Measurements from ENCODE around the gene SNX2.

GRCh38 chr5:122788371-122788770 is 13.5 kb downstream of the SNX2 start:
- TF ChIP-seq CTCF (IDR thresholded peaks at IDR 0.05; ENCODE audit: low read depth, low read length, missing input control), result no peak
- TF ChIP-seq SP1 (IDR thresholded peaks at IDR 0.05), result no peak
- TF ChIP-seq REST (IDR thresholded peaks at IDR 0.05), result no peak
- no peak for TF ChIP-seq YY1 (IDR thresholded peaks at IDR 0.05)
- TF ChIP-seq MAX (IDR thresholded peaks at IDR 0.05), result no peak
- TF ChIP-seq RAD21 (IDR thresholded peaks at IDR 0.05), result no peak
- TF ChIP-seq JUND (IDR thresholded peaks at IDR 0.05), result no peak
- no peak for TF ChIP-seq TAF1 (conservative IDR thresholded peaks at IDR 0.05)
- TF ChIP-seq NR2F2 (IDR thresholded peaks at IDR 0.05), result no peak
- TF ChIP-seq EGR1 (IDR thresholded peaks at IDR 0.05; ENCODE audit: low read depth in 2 of 2), result no peak
- TF ChIP-seq GABPA (IDR thresholded peaks at IDR 0.05 in 1 of 2, conservative IDR thresholded peaks at IDR 0.05 in 1 of 2), result no peak
- no peak for TF ChIP-seq ATF3 (IDR thresholded peaks at IDR 0.05)
